ENCODE data around the gene SLC24A3. TPM values are rescaled to one million over a fixed set of nuclear protein-coding genes. Genes with fewer than 3 reads are reported as not detected.

The SLC24A3 gene
- total and polyA plus RNA-seq, 2 experiments from 2014 or later, result 0.81 to 2.5 TPM

GRCh38 chr20:19176470-19177052 lies 35.9 kb upstream of the SLC24A3 start:
- ATAC-seq, result no peak

More at GRCh38 chr20:19176470-19177052, 35.9 kb upstream of the SLC24A3 start:
- TF ChIP-seq ZNF331 (CRISPR knock-in tag; IDR thresholded peaks at IDR 0.05; ENCODE audit: low read depth), result no peak
- TF ChIP-seq REST (IDR thresholded peaks at IDR 0.05; ENCODE audit: unreplicated experiment), result no peak
- no peak for TF ChIP-seq JUNB (IDR thresholded peaks at IDR 0.05; ENCODE audit: unreplicated experiment)
- no peak for TF ChIP-seq STAT1 (IDR thresholded peaks at IDR 0.05; ENCODE audit: unreplicated experiment)
- no peak for TF ChIP-seq NANOG (IDR thresholded peaks at IDR 0.05; ENCODE audit: borderline replicate concordance)
- no peak for TF ChIP-seq ZNF114 (CRISPR knock-in tag; IDR thresholded peaks at IDR 0.05)
- no peak for TF ChIP-seq ETS1 (IDR thresholded peaks at IDR 0.05)
- no peak for TF ChIP-seq EZH2phosphoT487 (IDR thresholded peaks at IDR 0.05; ENCODE audit: unreplicated experiment)
- TF ChIP-seq EZH2 (IDR thresholded peaks at IDR 0.05; ENCODE audit: low read depth, unreplicated experiment), result no peak
- TF ChIP-seq ZNF462 (CRISPR knock-in tag; IDR thresholded peaks at IDR 0.05), result no peak
- no peak for TF ChIP-seq CTCF (conservative IDR thresholded peaks at IDR 0.05; ENCODE audit: low read depth in 2 of 2)
- no peaks in the 10 kb centered on the region for H4K20me1 ChIP-seq (replicated peaks; ENCODE audit: insufficient read depth)
- Mint-ChIP-seq H3K36me3 (ENCODE audit: low read depth) (no peaks in the 10 kb centered on the region), H3K9me3 (no peaks in the 10 kb centered on the region), H3K27ac (no peak overlapping the region), H3K4me3 (no peak overlapping the region), H3K4me1 (no peaks in the 10 kb centered on the region), H3K27me3 (ENCODE audit: insufficient read depth, low read depth, poor library complexity) (peaks cover 1% of the 10 kb centered on the region)
- H3F3A ChIP-seq (replicated peaks; ENCODE audit: low read depth), result no peaks in the 10 kb centered on the region
- no peak overlapping the region for H3K4me3 ChIP-seq
- H3K27ac ChIP-seq (ENCODE audit: low read depth), result no peak overlapping the region
- H3K79me2 ChIP-seq (replicated peaks; ENCODE audit: insufficient read depth), result no peaks in the 10 kb centered on the region
- peaks cover 2% of the 10 kb centered on the region; the same call in 1 of the 2 replicates for H3K9me2 ChIP-seq (ENCODE audit: insufficient read depth)
- H3K36me3 ChIP-seq (ENCODE audit: insufficient read depth), result no peaks in the 10 kb centered on the region
- no peaks in the 10 kb centered on the region for H3K4me1 ChIP-seq (ENCODE audit: insufficient read depth)
- no peak overlapping the region for H2AFZ ChIP-seq
- DNase-seq (ENCODE audit: low spot score), result peak; percentile 20
- no peak overlapping the region for H3K4me2 ChIP-seq
- H3K27me3 ChIP-seq (ENCODE audit: insufficient read depth), result no peaks in the 10 kb centered on the region
